Measurements from ENCODE around the gene TRIM32. TPM values are rescaled to one million over a fixed set of nuclear protein-coding genes. Genes with fewer than 3 reads are reported as not detected.

TRIM32 gene
- total RNA-seq, 1 donor from 2014 or later, result 15.6 TPM

DNA sequence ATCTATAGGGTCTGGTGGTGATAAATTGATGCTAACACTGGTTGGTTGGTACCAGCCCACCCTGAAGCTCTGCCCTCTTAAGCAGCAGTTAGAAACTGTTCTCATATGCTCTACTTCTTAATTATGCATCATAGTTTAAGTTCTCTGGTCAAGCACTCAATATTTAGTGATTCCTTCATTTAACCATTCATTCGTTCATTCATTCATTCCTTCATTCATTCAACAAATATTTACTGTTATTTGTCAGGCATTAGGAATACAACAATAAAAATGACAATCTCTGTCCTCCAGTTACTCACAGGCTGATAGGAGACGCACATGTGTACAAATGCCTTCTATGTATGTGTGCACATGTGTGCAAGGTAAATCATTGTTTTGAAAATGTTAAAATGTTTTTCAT is 54.6 kb downstream of the TRIM32 start:
- DNase-seq (ENCODE audit: low read depth), result no peak
- H3K4me3 ChIP-seq (ENCODE audit: low read depth, low read length), result no peak overlapping the region
- TF ChIP-seq, protein P1, sequence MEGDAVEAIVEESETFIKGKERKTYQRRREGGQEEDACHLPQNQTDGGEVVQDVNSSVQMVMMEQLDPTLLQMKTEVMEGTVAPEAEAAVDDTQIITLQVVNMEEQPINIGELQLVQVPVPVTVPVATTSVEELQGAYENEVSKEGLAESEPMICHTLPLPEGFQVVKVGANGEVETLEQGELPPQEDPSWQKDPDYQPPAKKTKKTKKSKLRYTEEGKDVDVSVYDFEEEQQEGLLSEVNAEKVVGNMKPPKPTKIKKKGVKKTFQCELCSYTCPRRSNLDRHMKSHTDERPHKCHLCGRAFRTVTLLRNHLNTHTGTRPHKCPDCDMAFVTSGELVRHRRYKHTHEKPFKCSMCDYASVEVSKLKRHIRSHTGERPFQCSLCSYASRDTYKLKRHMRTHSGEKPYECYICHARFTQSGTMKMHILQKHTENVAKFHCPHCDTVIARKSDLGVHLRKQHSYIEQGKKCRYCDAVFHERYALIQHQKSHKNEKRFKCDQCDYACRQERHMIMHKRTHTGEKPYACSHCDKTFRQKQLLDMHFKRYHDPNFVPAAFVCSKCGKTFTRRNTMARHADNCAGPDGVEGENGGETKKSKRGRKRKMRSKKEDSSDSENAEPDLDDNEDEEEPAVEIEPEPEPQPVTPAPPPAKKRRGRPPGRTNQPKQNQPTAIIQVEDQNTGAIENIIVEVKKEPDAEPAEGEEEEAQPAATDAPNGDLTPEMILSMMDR (conservative IDR thresholded peaks at IDR 0.05; ENCODE audit: low read depth, low read length), result no peak

GRCh38 chr9:116749176-116749575 is 62.1 kb downstream of the TRIM32 start:
- DNase-seq (ENCODE audit: low read depth), result no peak
- no peak overlapping the region for H3K4me3 ChIP-seq (ENCODE audit: low read depth, low read length)
- TF ChIP-seq, protein P1 (conservative IDR thresholded peaks at IDR 0.05; ENCODE audit: low read depth, low read length), result no peak

DNA sequence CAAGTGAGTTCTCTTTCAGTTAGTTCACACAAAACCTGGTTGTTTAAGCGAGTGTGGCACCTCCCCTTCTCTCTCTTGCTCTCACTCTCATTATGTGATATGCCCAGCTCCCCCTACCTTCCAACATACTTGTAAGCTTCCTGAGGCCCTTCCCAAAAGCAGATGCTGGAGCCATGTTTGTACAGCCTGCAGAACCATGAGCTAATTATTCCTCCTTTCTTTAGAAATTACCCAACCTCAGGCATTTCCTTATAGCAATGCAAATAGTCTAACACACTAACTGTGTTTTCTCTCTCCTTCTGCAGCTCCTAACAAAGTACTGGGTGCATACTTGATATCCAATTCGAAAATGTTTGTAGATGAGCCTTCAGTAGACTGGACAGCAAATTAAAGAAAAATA is 62.7 kb downstream of the TRIM32 start:
- no peak overlapping the region for H3K4me3 ChIP-seq (ENCODE audit: low read depth, low read length)
- TF ChIP-seq, protein P1 (conservative IDR thresholded peaks at IDR 0.05; ENCODE audit: low read depth, low read length), result no peak
- no peak for DNase-seq (ENCODE audit: low read depth)

DNA sequence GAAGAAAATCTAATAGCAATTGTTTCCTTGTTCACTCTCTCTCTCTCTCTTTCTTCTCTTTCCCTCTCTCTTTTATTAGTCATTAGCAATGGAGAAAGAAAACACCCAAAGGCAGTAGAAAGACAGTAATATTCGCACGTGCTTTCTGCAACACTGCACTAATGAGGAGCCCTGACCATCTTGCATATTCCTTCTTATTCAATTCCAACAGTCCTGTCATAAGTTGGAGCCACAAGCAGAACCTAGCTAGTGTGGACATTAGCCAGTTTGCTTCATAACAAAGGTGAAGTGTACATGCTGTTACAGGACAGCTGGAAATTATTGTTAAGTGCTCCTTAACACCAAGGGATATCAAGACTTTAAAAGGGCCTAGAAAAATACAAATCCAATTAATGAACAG is 63.4 kb downstream of the TRIM32 start:
- TF ChIP-seq, protein P1 (conservative IDR thresholded peaks at IDR 0.05; ENCODE audit: low read depth, low read length), result no peak
- no peak for DNase-seq (ENCODE audit: low read depth)
- no peak overlapping the region for H3K4me3 ChIP-seq (ENCODE audit: low read depth, low read length)
